ENCODE data around the gene IBSP.

IBSP gene

GRCh38 chr4:87799301-87800113 lies at the start of gene IBSP:
Gene IBSP (plus strand): TSS chr4:87799554. CDS start chr4:87802362, 2,808 bp downstream.
- no peak for DNase-seq

- DNase-seq = no peak
These were observed 49.5 kb upstream of the IBSP start for GRCh38 chr4:87749883-87750282.

GRCh38 chr4:87758270-87758669 lies 41.1 kb upstream of the IBSP start:
- DNase-seq = no peak

GRCh38 chr4:87762311-87762710 lies 37.0 kb upstream of the IBSP start:
- DNase-seq = no peak

GRCh38 chr4:87781569-87781968 lies 17.8 kb upstream of the IBSP start:
- DNase-seq = no peak

- DNase-seq = no peak
These were observed 15.6 kb upstream of the IBSP start for GRCh38 chr4:87783781-87784180.

- no peak for DNase-seq
These were observed 13.4 kb upstream of the IBSP start for GRCh38 chr4:87785731-87786509.

GRCh38 chr4:87802858-87803257 lies 3.5 kb downstream of the IBSP start:
- DNase-seq = no peak

- no peak for DNase-seq
These were observed 4.1 kb downstream of the IBSP start for GRCh38 chr4:87803421-87803820.

- no peak for DNase-seq
These were observed 5.5 kb downstream of the IBSP start for GRCh38 chr4:87804871-87805270.

GRCh38 chr4:87805971-87806370 lies 6.6 kb downstream of the IBSP start:
- DNase-seq = no peak

GRCh38 chr4:87806520-87806919 lies 7.2 kb downstream of the IBSP start:
- no peak for DNase-seq

GRCh38 chr4:87807402-87807801 lies 8.0 kb downstream of the IBSP start:
- DNase-seq = no peak

- DNase-seq = no peak
These were observed 12.6 kb downstream of the IBSP start for GRCh38 chr4:87811977-87812376.

- DNase-seq = no peak
These were observed 20.0 kb downstream of the IBSP start for GRCh38 chr4:87819281-87819919.

- DNase-seq = no peak
These were observed 23.8 kb downstream of the IBSP start for GRCh38 chr4:87823200-87823599.

GRCh38 chr4:87823724-87824123 lies 24.4 kb downstream of the IBSP start:
- no peak for DNase-seq

- no peak for DNase-seq
These were observed 25.0 kb downstream of the IBSP start for GRCh38 chr4:87824352-87824751.

GRCh38 chr4:87832669-87833068 lies 33.3 kb downstream of the IBSP start, which contains the start of gene MEPE:
Gene MEPE (plus strand): TSS chr4:87832969. CDS start chr4:87834715, 1,746 bp downstream.
- no peak for DNase-seq

GRCh38 chr4:87834401-87834800 lies 35.0 kb downstream of the IBSP start:
- DNase-seq = no peak

- no peak for DNase-seq
These were observed 35.8 kb downstream of the IBSP start for GRCh38 chr4:87835197-87835596.

GRCh38 chr4:87835743-87836142 lies 36.4 kb downstream of the IBSP start:
- no peak for DNase-seq

- no peak for DNase-seq
These were observed 38.9 kb downstream of the IBSP start for GRCh38 chr4:87838205-87838604.
